Lower lobe of right lung (tissue), 2 donors: ENCODE data around the gene GLCCI1. TPM values are rescaled to one million over a fixed set of nuclear protein-coding genes. Genes with fewer than 3 reads are reported as not detected.

Experiments
- ATAC-seq, 2 donors: fragments of 200-7000 bp; cut with Tn5 transposase; one replicate each; pipeline ENCODE4 v1.9.1; 2020 to 2022; ENCODE audit warnings: mild to moderate bottlenecking in 2 of 2, moderate library complexity in 2 of 2
- DNase-seq: peaks from one replicate; pipeline ENCODE4 v3.0.0-alpha.2; 2020
- H3K27ac ChIP-seq: fragments of 200-600 bp; one replicate; pipeline ENCODE4 v1.8.0; 2022
- H3K27me3 ChIP-seq: fragments of 200-600 bp; one replicate; pipeline ENCODE4 v1.8.0; 2022; ENCODE audit warnings: low read depth
- H3K36me3 ChIP-seq: fragments of 200-600 bp; one replicate; pipeline ENCODE4 v1.8.0; 2022; ENCODE audit warnings: mild to moderate bottlenecking
- H3K4me1 ChIP-seq: fragments of 200-600 bp; one replicate; pipeline ENCODE4 v1.8.0; 2022
- H3K4me3 ChIP-seq: fragments of 200-600 bp; one replicate; pipeline ENCODE4 v1.8.0; 2022; ENCODE audit warnings: mild to moderate bottlenecking
- H3K9me3 ChIP-seq: fragments of 200-600 bp; one replicate; pipeline ENCODE4 v1.8.0; 2022
- intact Hi-C: fragments of 100-400 bp; cut with DNase I; formaldehyde crosslinking; loops from one replicate; pipeline ENCODE4 v1.11.0; 2022
- total RNA-seq: library from RNA; stranded (reverse); fragmentation: NEBNext Ultra II Directional; extraction: Animal tissue kit (Norgen Biotek cat#: 25700); gene quantifications from one replicate; pipeline ENCODE4 v1.2.1, GENCODE V29; 2021
- TF ChIP-seq, protein P1 (sequence below): fragments of 200-600 bp; IDR thresholded peaks from one replicate; pipeline ENCODE4 v1.8.0; 2022; ENCODE audit warnings: antibody characterized with exemption, mild to moderate bottlenecking
- donor health status: DM: no; HTN: yes; CAD: no; lungs with severe emphysema.

The GLCCI1 gene
- total RNA-seq, 1 donor from 2014 or later: 63.9 TPM

DNA sequence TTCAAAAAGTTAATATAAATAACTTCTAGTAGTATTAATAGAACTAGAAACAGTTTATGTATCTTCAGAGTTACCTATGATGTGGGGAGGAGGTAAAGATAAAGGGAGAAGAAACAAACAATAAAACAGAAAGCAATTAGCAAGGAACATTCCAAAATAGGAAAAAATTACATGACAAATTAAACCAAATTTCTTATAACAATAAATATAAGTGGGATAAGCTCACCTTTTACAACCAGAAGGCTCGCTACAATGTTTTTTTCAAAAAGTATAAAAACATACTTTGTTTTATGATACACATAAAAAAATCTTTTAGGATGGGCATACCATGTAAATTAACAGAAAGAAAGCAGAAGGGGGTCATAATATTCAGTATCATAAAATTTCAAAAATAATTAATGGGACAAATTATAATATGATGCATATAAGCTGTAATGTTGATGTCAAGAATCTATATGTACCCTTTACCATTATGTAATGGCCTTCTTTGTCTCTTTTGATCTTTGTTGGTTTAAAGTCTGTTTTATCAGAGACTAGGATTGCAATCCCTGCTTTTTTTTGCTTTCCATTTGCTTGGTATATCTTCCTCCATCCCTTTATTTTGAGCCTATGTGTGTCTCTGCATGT is 31.8 kb downstream of the GLCCI1 start:
- H3K36me3 ChIP-seq: peaks cover 10% of the 10 kb centered on the region
- TF ChIP-seq, protein P1, sequence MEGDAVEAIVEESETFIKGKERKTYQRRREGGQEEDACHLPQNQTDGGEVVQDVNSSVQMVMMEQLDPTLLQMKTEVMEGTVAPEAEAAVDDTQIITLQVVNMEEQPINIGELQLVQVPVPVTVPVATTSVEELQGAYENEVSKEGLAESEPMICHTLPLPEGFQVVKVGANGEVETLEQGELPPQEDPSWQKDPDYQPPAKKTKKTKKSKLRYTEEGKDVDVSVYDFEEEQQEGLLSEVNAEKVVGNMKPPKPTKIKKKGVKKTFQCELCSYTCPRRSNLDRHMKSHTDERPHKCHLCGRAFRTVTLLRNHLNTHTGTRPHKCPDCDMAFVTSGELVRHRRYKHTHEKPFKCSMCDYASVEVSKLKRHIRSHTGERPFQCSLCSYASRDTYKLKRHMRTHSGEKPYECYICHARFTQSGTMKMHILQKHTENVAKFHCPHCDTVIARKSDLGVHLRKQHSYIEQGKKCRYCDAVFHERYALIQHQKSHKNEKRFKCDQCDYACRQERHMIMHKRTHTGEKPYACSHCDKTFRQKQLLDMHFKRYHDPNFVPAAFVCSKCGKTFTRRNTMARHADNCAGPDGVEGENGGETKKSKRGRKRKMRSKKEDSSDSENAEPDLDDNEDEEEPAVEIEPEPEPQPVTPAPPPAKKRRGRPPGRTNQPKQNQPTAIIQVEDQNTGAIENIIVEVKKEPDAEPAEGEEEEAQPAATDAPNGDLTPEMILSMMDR: no peak
- intact Hi-C loops: no loop called here
- peaks cover 14% of the 10 kb centered on the region for H3K9me3 ChIP-seq
- H3K4me3 ChIP-seq: no peak overlapping the region
- H3K27ac ChIP-seq: no peak overlapping the region
- H3K4me1 ChIP-seq: no peaks in the 10 kb centered on the region
- DNase-seq: no peak
- ATAC-seq: no peak
- H3K27me3 ChIP-seq: no peaks in the 10 kb centered on the region

DNA sequence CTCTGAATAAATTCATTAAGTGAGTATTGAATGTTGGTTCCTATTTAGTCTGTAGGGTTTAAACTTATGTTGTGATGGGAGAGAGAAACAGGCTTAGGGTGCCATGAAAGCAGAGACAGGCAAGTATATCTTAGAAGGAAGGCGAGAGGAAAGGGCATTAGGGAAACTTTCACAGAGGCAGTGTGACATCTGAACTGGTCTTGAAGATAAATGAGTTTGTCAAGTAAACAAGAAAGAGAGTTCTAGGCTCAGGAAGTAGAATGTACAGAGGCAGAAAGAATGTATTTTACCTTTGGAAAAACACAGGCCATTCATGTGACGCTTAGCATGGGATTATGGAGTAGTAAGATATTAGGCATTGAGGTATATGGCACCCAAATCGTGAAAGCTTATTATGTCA is 34.5 kb downstream of the GLCCI1 start:
- Histone ChIP-seq H3K9me3 (peaks cover 14% of the 10 kb centered on the region), H3K27ac (no peak overlapping the region), H3K4me3 (no peak overlapping the region), H3K36me3 (peaks cover 30% of the 10 kb centered on the region), H3K27me3 (no peaks in the 10 kb centered on the region), H3K4me1 (no peaks in the 10 kb centered on the region)
- DNase-seq (no peak), ATAC-seq (no peak)
- intact Hi-C loops: no loop called here
- TF ChIP-seq, protein P1: no peak

DNA sequence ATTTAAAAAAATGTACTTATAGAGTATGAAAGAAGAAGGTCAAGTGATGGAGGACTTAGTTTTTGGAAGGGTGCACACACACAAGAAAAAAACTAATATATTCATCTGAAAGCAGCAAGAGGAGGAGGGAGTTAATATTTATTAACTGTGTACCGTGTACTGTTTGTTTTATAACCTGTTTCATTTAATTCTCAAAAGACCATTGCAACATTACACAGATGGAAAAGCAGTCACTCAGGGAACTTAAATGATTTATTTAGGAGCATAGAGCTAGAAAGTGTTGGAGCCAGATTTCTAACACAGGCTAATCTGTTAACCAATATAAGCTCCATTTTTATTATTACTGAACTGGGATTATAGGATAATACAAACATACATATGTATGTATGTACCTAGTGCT is 36.7 kb downstream of the GLCCI1 start:
- TF ChIP-seq, protein P1: no peak
- peaks cover 30% of the 10 kb centered on the region for H3K36me3 ChIP-seq
- no peaks in the 10 kb centered on the region for H3K27me3 ChIP-seq
- no peaks in the 10 kb centered on the region for H3K4me1 ChIP-seq
- H3K9me3 ChIP-seq: peaks cover 11% of the 10 kb centered on the region
- ATAC-seq (no peak), DNase-seq (no peak)
- no peak overlapping the region for H3K4me3 ChIP-seq
- H3K27ac ChIP-seq: no peak overlapping the region
- intact Hi-C loops: no loop called here

DNA sequence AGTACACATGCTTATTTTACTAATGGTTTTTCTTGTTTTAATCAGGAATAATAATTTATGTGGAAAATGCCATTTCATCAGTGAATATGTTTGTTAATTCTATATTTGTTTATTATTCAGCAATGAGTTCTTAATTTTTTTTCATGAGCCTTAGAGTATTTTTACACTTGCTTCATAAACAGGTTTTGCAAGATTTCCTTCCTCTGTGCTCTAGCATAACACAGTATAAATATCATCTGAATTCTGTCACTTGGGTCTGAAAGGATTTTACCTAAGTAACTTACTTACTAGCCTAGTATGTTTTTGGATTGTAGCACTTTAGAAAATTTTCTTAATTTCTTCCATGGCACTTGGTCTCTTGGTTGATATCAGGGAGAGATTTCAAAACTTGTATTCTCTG is 45.8 kb downstream of the GLCCI1 start:
- Histone ChIP-seq H3K4me1 (peaks cover 4% of the 10 kb centered on the region), H3K4me3 (no peak overlapping the region), H3K9me3 (no peaks in the 10 kb centered on the region), H3K27me3 (no peaks in the 10 kb centered on the region), H3K27ac (no peak overlapping the region), H3K36me3 (no peaks in the 10 kb centered on the region)
- ATAC-seq (peak in 1 of 2 donors; percentile 37), DNase-seq (no peak)
- intact Hi-C loops: no loop called here
- TF ChIP-seq, protein P1: no peak

DNA sequence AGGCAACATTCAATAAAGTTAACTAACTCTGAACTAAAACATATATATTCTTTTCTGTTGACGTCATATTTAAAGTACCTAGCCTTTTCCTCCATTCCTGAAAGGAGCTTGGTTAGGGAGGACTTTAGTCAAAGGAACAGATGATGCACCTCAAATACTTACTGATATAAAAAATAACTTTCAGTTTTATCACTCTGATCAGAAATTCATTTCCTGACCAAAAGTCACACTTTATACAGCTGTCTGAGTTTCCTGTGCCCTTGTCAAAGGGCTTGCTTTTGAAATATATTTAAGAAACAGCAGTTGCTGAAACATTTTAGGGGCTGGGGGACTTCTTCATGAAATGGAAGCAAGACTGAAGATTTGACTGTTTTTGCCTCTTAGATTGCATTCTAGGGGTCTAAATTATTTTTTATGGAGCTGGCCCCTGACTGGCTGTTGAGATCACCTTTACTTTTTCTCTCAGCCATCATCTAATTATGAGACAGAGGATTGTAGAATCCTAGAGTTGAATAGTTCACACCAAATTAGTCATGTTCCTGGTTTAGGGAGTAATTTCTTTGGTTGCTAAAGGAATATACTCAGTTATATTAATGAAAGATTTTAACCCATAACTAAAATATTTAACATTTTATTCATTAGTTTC is 46.6 kb downstream of the GLCCI1 start:
- Histone ChIP-seq H3K27me3 (no peaks in the 10 kb centered on the region), H3K4me1 (peaks cover 4% of the 10 kb centered on the region), H3K27ac (no peak overlapping the region), H3K9me3 (no peaks in the 10 kb centered on the region), H3K36me3 (no peaks in the 10 kb centered on the region), H3K4me3 (no peak overlapping the region)
- intact Hi-C loops: no loop called here
- DNase-seq (no peak), ATAC-seq (no peak)
- TF ChIP-seq, protein P1: no peak
